Measurements from ENCODE around the gene MRPL49. TPM values are rescaled to one million over a fixed set of nuclear protein-coding genes. Genes with fewer than 3 reads are reported as not detected.

Gene MRPL49
- polyA plus RNA-seq, 2 donors = 18.9 to 44.3 TPM

DNA sequence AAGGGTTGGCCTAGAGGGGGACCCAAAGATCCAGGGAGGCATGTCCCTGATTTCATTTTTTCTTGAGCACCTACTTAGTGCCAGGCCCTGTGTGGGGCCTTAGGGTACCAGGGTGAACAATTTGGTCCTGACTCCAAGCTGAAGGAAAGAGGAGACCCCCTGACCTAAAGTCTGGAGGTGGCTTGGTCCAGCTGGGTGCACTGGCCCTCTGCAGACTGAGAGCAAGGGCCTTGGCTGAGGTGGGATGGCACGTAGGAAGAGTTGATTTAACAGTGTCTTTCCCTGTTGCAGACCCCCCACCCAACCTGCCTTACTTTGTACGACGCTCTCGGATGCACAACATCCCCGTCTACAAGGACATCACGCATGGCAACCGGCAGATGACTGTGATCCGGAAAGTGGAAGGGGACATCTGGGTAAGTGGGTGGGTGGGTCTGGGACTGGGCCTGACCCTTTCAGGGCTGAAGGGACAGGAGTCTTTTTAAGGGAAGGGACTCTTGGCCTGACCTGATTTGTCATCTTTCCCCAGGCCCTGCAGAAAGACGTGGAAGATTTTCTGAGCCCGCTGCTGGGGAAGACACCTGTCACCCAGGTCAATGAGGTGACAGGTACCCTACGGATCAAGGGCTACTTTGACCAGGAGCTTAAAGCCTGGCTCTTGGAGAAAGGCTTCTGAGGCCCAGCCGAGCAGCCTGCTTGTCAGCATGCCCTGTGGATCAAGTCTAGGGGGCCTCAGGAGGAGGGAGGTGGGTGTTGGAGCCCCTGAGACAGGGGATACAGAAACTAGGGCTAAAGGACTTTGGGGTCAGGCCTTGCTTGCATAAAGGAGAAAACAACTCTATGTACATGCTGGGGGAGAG is 3.3 kb downstream of the MRPL49 start:
- Histone ChIP-seq H3K36me3 (ENCODE audit: control insufficient read depth in 2 of 2, insufficient read depth in 2 of 2, low read length in 1 of 2) (peaks cover 34 to 42% of the 10 kb centered on the region in 2 donors), H3K27ac (ENCODE audit: low read depth in 2 of 2, low read length in 1 of 2) (no peak overlapping the region), H3K9me3 (ENCODE audit: control insufficient read depth in 2 of 2, insufficient read depth in 1 of 2, low read depth in 1 of 2, low read length in 1 of 2) (no peaks in the 10 kb centered on the region), H3K4me3 (ENCODE audit: low read depth in 1 of 2, low read length in 2 of 2) (no peak overlapping the region), H3K27me3 (ENCODE audit: control insufficient read depth in 1 of 2, insufficient read depth in 2 of 2, low read length in 2 of 2) (no peaks in the 10 kb centered on the region), H3K4me1 (ENCODE audit: control insufficient read depth in 2 of 2, insufficient read depth in 2 of 2, low read length in 1 of 2) (peaks cover 0 to 4% of the 10 kb centered on the region in 2 donors)
- WGBS, 2 donors = 87 to 88% methylated on average over 12 of the region's 12 CpGs

DNA sequence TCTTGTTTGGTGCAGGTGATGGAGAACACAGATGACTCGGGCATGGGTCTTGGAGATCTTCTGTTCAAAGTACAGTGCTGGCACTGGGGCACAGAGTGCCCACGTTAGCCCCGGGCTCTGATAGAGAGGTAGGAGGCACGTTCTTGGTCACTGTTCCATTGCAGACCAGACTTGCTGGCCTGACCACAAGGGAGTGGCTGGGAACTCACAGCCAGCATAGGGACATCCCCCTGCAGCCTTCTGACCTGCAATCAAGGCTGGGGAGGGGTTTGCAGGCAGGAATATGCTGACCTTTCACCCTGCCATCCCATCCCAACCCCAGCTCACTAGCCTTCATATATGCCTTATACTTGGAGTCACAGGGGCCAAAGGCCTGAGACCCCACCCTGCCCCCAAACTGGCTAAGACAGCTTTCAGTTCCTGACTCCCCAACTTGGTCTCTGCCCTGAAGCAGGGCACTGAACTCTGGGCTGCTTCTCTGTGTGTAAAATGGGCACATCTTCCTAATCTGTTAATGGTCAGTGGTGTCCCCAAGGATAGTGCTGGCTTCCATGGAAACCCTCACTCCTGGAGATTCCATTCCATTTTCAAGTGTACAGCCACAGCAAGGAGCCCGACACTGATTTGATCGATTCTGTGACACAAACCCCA is 4.6 kb downstream of the MRPL49 start:
- H3K4me3 ChIP-seq (ENCODE audit: low read depth in 1 of 2, low read length in 2 of 2) = no peak overlapping the region
- no peaks in the 10 kb centered on the region for H3K9me3 ChIP-seq (ENCODE audit: control insufficient read depth in 2 of 2, insufficient read depth in 1 of 2, low read depth in 1 of 2, low read length in 1 of 2)
- WGBS, 2 donors = 69 to 70% methylated on average over 6 of the region's 6 CpGs
- no peaks in the 10 kb centered on the region for H3K27me3 ChIP-seq (ENCODE audit: control insufficient read depth in 1 of 2, insufficient read depth in 2 of 2, low read length in 2 of 2)
- H3K27ac ChIP-seq (ENCODE audit: low read depth in 2 of 2, low read length in 1 of 2) = no peak overlapping the region
- peaks cover 0 to 4% of the 10 kb centered on the region in 2 donors for H3K4me1 ChIP-seq (ENCODE audit: control insufficient read depth in 2 of 2, insufficient read depth in 2 of 2, low read length in 1 of 2)
- peaks cover 38 to 52% of the 10 kb centered on the region in 2 donors for H3K36me3 ChIP-seq (ENCODE audit: control insufficient read depth in 2 of 2, insufficient read depth in 2 of 2, low read length in 1 of 2)

DNA sequence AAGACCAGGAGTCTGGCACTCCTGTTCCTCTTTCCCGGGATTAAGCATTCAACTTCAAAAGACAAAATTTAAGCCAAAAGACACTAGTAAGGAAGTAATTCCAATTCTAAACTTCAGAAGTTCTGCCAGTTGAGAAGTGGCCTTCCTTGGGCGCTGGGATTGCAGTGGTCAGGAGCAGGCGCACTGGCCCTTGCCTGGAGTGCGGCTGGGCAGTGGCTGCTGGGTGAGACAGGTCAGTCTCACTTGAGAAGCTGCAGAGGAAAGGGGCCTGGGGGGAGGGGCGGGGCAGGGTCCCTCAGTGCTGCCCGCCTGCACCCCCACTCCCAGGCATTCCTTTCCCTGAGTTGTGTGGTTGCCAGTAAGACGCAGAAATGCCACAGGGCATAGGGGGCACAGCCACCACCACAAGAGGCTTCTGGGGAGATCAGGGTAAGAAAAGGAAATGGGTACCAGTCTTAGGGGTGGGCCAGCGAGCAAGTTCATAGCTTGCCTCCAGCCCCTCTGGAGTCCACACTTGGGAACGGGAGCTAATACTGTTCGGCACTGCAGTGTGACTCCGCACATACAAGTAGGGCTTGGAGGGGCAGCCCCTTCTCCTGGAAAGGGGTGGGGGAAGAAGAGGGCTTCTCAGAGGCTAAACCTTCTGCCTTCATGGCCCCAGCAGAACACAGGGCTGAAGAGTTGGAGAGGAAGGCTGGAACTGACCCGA is 5.5 kb downstream of the MRPL49 start:
- H3K27ac ChIP-seq (ENCODE audit: low read depth in 2 of 2, low read length in 1 of 2) = no peak overlapping the region
- H3K4me1 ChIP-seq (ENCODE audit: control insufficient read depth in 2 of 2, insufficient read depth in 2 of 2, low read length in 1 of 2) = peaks cover 0 to 6% of the 10 kb centered on the region in 2 donors
- peaks cover 38 to 61% of the 10 kb centered on the region in 2 donors for H3K36me3 ChIP-seq (ENCODE audit: control insufficient read depth in 2 of 2, insufficient read depth in 2 of 2, low read length in 1 of 2)
- H3K27me3 ChIP-seq (ENCODE audit: control insufficient read depth in 1 of 2, insufficient read depth in 2 of 2, low read length in 2 of 2) = no peaks in the 10 kb centered on the region
- H3K4me3 ChIP-seq (ENCODE audit: low read depth in 1 of 2, low read length in 2 of 2) = no peak overlapping the region
- 73 to 79% methylated on average over 12 of the region's 12 CpGs for WGBS, 2 donors
- no peaks in the 10 kb centered on the region for H3K9me3 ChIP-seq (ENCODE audit: control insufficient read depth in 2 of 2, insufficient read depth in 1 of 2, low read depth in 1 of 2, low read length in 1 of 2)

DNA sequence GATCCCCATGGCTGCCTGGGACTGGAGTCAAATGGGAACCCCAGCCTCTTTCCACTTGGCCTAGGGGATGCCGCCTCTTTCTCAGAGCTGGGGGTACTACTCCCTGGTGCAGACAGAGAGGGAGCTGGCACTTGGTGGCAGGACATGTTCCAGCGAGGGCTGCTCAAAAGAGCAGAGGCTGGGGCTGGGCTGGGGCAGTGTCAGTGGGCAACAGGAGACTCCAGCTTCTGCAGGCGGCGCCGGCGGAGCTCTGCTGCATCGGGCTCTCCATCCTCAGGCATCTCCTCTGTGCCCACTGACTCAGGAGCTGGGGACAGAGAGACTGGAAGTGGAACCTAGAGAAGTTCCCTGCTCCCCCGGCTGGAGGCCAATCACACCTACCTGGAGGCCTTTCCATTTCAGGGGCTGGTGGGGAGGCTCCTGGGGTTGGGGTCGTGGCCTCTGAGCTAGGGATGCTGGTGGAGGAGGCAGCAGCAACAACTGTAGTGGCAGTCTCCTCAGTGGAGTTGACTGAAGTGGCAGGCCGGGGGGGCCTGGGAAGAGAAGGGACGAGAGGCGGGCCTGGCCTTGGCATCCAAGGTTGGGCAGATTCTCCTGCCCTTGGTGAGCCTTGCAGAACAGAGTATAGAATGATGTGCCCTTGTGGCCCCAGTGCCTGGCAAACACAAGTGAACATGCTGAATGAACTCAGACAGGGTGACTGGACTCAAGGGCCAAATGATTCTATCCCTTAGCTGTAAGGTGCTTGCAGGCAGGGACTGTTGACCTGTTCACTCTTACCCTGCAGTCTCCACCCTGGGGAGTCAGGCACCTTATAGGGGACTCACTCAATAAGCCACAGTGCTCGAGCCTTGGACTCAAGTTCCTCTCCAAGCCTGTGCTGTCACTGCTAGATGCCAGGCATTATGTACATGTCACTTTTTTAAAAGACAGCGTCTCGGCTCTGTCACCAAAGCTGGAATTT is 6.3 kb downstream of the MRPL49 start:
- peaks cover 0 to 13% of the 10 kb centered on the region in 2 donors for H3K4me1 ChIP-seq (ENCODE audit: control insufficient read depth in 2 of 2, insufficient read depth in 2 of 2, low read length in 1 of 2)
- no peak overlapping the region for H3K27ac ChIP-seq (ENCODE audit: low read depth in 2 of 2, low read length in 1 of 2)
- H3K36me3 ChIP-seq (ENCODE audit: control insufficient read depth in 2 of 2, insufficient read depth in 2 of 2, low read length in 1 of 2) = peaks cover 38 to 64% of the 10 kb centered on the region in 2 donors
- H3K4me3 ChIP-seq (ENCODE audit: low read depth in 1 of 2, low read length in 2 of 2) = no peak overlapping the region
- no peaks in the 10 kb centered on the region for H3K9me3 ChIP-seq (ENCODE audit: control insufficient read depth in 2 of 2, insufficient read depth in 1 of 2, low read depth in 1 of 2, low read length in 1 of 2)
- 84% methylated on average over 15 of the region's 15 CpGs for WGBS, 2 donors
- no peaks in the 10 kb centered on the region for H3K27me3 ChIP-seq (ENCODE audit: control insufficient read depth in 1 of 2, insufficient read depth in 2 of 2, low read length in 2 of 2)

DNA sequence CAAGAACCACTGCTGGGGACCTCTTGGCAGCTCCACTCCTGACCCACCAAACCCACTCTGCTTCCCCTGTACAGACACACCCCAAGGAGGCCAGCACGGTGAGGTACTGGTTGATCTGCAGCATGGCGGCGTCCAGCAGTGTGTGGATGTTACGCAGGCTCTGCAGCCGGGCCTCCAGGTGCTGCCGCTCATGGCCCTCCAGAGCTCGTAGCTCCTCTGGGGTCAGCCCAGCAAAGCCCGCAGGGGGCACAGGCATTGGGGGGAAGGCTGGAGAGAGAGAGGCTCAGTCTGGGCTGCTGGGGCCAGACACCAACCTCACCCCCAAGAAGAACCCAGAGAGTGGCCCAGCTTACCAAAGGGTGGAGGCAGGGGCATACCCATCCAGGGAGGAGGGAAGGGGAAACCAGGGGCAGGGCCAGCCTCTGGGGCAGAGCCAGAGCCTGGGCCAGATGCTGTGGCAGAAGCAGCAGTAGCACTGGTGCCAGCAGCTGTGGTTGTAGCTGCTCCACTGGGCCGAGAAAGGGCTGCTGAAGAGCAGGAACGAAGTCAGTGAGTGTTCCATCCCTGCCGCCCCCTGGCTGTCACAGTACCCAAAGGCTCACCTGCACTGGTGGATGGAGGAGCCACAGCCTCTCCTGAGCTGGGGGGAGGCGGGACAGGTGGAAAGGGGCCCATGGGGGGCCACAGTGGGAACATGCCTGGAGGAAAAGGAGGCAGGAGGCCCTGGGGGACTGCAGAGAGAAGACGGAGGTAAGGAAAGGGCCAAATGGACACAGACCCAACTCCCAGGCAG is 7.7 kb downstream of the MRPL49 start:
- no peaks in the 10 kb centered on the region for H3K9me3 ChIP-seq (ENCODE audit: control insufficient read depth in 2 of 2, insufficient read depth in 1 of 2, low read depth in 1 of 2, low read length in 1 of 2)
- 87 to 94% methylated on average over 13 of the region's 13 CpGs for WGBS, 2 donors
- H3K36me3 ChIP-seq (ENCODE audit: control insufficient read depth in 2 of 2, insufficient read depth in 2 of 2, low read length in 1 of 2) = peaks cover 38 to 61% of the 10 kb centered on the region in 2 donors
- H3K27ac ChIP-seq (ENCODE audit: low read depth in 2 of 2, low read length in 1 of 2) = no peak overlapping the region
- no peaks in the 10 kb centered on the region for H3K27me3 ChIP-seq (ENCODE audit: control insufficient read depth in 1 of 2, insufficient read depth in 2 of 2, low read length in 2 of 2)
- H3K4me3 ChIP-seq (ENCODE audit: low read depth in 1 of 2, low read length in 2 of 2) = no peak overlapping the region
- H3K4me1 ChIP-seq (ENCODE audit: control insufficient read depth in 2 of 2, insufficient read depth in 2 of 2, low read length in 1 of 2) = peaks cover 0 to 13% of the 10 kb centered on the region in 2 donors

DNA sequence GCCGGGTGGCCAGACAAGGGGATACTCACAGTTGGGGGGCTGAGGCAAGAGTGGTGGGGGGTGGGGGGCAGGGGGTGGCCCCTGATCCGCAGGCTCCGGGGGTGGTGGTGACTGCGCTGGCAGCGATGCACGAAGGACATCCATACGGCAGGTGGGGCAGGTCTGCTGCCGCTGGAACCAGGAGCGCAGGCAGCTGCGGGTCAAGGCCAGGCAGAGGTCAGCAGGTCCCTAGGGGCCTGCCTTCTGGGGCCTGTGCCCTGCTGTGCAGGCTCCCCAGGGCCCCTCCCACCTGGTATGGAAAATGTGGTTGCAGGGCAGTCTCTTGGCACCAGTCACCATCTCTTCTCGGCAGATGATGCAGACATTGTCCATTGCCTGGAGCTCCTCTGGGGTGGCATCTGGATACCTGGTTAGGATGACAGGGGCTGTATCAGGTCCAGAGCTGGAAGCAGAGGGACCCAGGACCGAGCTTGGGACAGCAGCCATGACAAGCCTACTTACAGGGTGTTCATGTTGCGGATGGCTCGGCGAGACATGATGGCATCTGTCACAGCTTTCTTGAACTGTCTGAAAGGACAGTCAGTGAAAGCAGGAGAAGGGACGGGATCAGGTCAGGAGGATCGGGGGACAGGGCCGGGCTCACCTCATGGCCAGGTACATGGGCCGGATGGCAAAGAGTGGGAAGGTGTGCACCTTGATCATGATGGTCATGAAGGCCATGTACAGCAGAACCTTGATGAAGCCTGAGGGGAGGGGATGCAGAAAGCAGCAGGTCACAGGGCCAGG is 8.7 kb downstream of the MRPL49 start:
- no peak overlapping the region for H3K4me3 ChIP-seq (ENCODE audit: low read depth in 1 of 2, low read length in 2 of 2)
- H3K36me3 ChIP-seq (ENCODE audit: control insufficient read depth in 2 of 2, insufficient read depth in 2 of 2, low read length in 1 of 2) = peaks cover 29 to 53% of the 10 kb centered on the region in 2 donors
- WGBS, 2 donors = 81 to 85% methylated on average over 19 of the region's 19 CpGs
- no peaks in the 10 kb centered on the region for H3K27me3 ChIP-seq (ENCODE audit: control insufficient read depth in 1 of 2, insufficient read depth in 2 of 2, low read length in 2 of 2)
- H3K4me1 ChIP-seq (ENCODE audit: control insufficient read depth in 2 of 2, insufficient read depth in 2 of 2, low read length in 1 of 2) = peaks cover 0 to 17% of the 10 kb centered on the region in 2 donors
- no peak overlapping the region for H3K27ac ChIP-seq (ENCODE audit: low read depth in 2 of 2, low read length in 1 of 2)
- H3K9me3 ChIP-seq (ENCODE audit: control insufficient read depth in 2 of 2, insufficient read depth in 1 of 2, low read depth in 1 of 2, low read length in 1 of 2) = no peaks in the 10 kb centered on the region

DNA sequence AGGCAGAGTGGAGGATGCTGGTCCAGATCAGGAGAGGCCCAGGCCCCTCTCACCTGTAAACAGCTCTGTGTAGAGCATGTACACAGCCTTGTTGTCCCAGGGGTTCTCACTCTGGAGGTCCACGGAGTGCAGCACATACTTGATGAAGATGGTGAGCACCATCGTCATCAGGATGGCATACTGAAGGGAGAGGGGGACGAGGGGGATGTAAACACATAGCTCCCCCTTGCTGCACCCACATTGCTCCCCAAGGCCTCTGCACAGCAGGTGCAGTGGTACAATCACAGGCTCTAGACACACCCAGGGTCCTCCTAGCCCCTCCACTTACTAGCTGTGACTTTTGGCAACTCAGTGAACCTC is 9.3 kb downstream of the MRPL49 start:
- WGBS, 2 donors = 72 to 76% methylated on average over 3 of the region's 3 CpGs
- H3K36me3 ChIP-seq (ENCODE audit: control insufficient read depth in 2 of 2, insufficient read depth in 2 of 2, low read length in 1 of 2) = peaks cover 27 to 52% of the 10 kb centered on the region in 2 donors

DNA sequence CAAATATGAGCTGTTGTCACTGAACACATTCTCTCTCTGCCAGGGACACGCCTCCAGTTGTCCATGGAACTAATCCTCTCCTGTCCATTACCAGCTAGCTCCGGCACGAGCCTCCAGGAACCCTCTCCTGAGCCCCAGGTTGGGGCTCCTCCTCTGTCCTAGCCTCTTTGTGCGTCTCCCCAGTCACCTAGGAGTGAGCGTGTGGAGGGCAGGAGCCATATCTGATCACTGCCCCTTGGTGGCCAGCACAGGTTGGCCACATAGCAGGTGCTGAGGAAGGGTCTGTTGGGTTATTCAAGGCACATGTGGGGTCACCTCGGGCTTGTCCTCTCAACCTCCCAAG is 9.7 kb downstream of the MRPL49 start:
- peaks cover 27 to 48% of the 10 kb centered on the region in 2 donors for H3K36me3 ChIP-seq (ENCODE audit: control insufficient read depth in 2 of 2, insufficient read depth in 2 of 2, low read length in 1 of 2)
- WGBS, 2 donors = 71 to 81% methylated on average over 6 of the region's 6 CpGs
- H3K27me3 ChIP-seq (ENCODE audit: control insufficient read depth in 1 of 2, insufficient read depth in 2 of 2, low read length in 2 of 2) = no peaks in the 10 kb centered on the region
- peaks cover 0 to 17% of the 10 kb centered on the region in 2 donors for H3K4me1 ChIP-seq (ENCODE audit: control insufficient read depth in 2 of 2, insufficient read depth in 2 of 2, low read length in 1 of 2)
- no peak overlapping the region for H3K4me3 ChIP-seq (ENCODE audit: low read depth in 1 of 2, low read length in 2 of 2)
- peak overlapping the region in 1 of 2 donors; percentile 22 for H3K27ac ChIP-seq (ENCODE audit: low read depth in 2 of 2, low read length in 1 of 2)
- no peaks in the 10 kb centered on the region for H3K9me3 ChIP-seq (ENCODE audit: control insufficient read depth in 2 of 2, insufficient read depth in 1 of 2, low read depth in 1 of 2, low read length in 1 of 2)

More for the DNA sequence above, 9.3 kb downstream of the MRPL49 start:
- no peak overlapping the region for H3K4me3 ChIP-seq (ENCODE audit: low read depth in 1 of 2, low read length in 2 of 2)
- no peak overlapping the region for H3K27ac ChIP-seq (ENCODE audit: low read depth in 2 of 2, low read length in 1 of 2)
- H3K9me3 ChIP-seq (ENCODE audit: control insufficient read depth in 2 of 2, insufficient read depth in 1 of 2, low read depth in 1 of 2, low read length in 1 of 2) = no peaks in the 10 kb centered on the region
- H3K4me1 ChIP-seq (ENCODE audit: control insufficient read depth in 2 of 2, insufficient read depth in 2 of 2, low read length in 1 of 2) = peaks cover 0 to 20% of the 10 kb centered on the region in 2 donors
- H3K27me3 ChIP-seq (ENCODE audit: control insufficient read depth in 1 of 2, insufficient read depth in 2 of 2, low read length in 2 of 2) = no peaks in the 10 kb centered on the region

Data from esophagus (tissue), 2 donors.